Measurements from ENCODE around the gene SNX5. TPM values are rescaled to one million over a fixed set of nuclear protein-coding genes. Genes with fewer than 3 reads are reported as not detected.

SNX5 gene
- total and polyA plus RNA-seq, 2 of the 13 experiments (the other 11 are each of a cell fraction or from before 2014, with no cell fraction given) = 664 to 1,040 TPM

DNA sequence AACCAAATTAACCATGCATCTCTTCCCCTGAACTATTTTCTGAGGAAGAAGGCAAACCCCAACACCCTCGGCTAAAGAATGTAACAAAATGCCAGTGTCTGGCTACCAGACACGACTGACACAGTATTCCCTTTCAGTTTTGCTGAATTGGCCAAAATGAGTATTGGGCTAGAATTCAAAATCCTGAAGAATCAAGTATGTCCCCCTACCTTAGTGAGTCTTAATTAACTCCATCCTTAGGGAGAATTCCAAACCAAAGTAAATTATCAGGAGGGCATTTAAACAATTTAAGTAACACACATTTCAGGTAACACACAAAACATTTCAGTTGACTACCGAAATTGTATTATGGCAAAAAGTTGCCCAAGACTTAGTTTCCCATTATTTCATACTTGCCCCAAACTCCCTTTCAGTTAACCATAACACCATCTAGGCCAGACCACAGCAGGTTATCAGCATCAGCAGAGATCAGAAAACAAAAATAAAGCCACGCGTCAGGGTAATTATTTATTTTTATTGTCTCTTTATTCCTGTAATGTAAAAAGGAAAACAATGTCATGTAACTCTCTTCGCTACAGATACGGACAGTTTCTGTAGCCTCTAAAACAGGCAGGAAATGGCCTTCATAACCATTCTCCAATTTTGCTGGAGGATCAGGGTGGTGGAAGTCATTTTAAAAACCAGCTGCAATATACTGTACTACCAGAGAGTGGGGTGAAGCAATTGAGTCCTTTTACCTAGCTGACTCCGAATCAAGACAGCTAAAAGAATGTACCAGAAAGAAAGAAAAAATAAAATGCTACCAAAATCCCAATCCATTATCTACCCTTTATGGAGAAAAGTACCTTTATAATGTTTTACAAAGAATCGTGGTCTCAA lies 1.9 kb downstream of the SNX5 start (continued):
- TF ChIP-seq ZNF382 (CRISPR knock-in tag; IDR thresholded peaks at IDR 0.05; ENCODE audit: borderline replicate concordance) (no peak), ZNF354B (CRISPR knock-in tag; IDR thresholded peaks at IDR 0.05) (no peak), MED8 (CRISPR knock-in tag; IDR thresholded peaks at IDR 0.05; ENCODE audit: insufficient replicate concordance) (peak; percentile 31), NFE2L1 (CRISPR knock-in tag; IDR thresholded peaks at IDR 0.05; ENCODE audit: borderline replicate concordance) (no peak), ZNF431 (CRISPR knock-in tag; IDR thresholded peaks at IDR 0.05; ENCODE audit: borderline replicate concordance, low read depth) (no peak), LCORL (IDR thresholded peaks at IDR 0.05) (no peak), LCORL (CRISPR knock-in tag; IDR thresholded peaks at IDR 0.05) (0 out of 2 replicates have a peak, but pooled peaks have one; percentile 30), FOXA1 (IDR thresholded peaks at IDR 0.05) (no peak), FOXA1 (CRISPR knock-in tag; IDR thresholded peaks at IDR 0.05) (no peak), CHD2 (IDR thresholded peaks at IDR 0.05; ENCODE audit: low read depth, low read length) (no peak), HDAC6 (IDR thresholded peaks at IDR 0.05; ENCODE audit: low read depth, low read length) (no peak), RFXAP (CRISPR knock-in tag; IDR thresholded peaks at IDR 0.05; ENCODE audit: borderline replicate concordance) (no peak; the same call in 1 of the 2 replicates), TBX2 (CRISPR knock-in tag; IDR thresholded peaks at IDR 0.05; ENCODE audit: borderline replicate concordance) (no peak), ZNF446 (CRISPR knock-in tag; IDR thresholded peaks at IDR 0.05) (no peak), ZBTB20 (CRISPR knock-in tag; IDR thresholded peaks at IDR 0.05; ENCODE audit: borderline replicate concordance, low read depth) (no peak), XBP1 (CRISPR knock-in tag; IDR thresholded peaks at IDR 0.05) (no peak), SMC3 (IDR thresholded peaks at IDR 0.05; ENCODE audit: low read length) (peak; percentile 37), TOE1 (CRISPR knock-in tag; IDR thresholded peaks at IDR 0.05) (no peak), NPAS2 (CRISPR knock-in tag; IDR thresholded peaks at IDR 0.05; ENCODE audit: borderline replicate concordance) (no peak), TRIM24 (CRISPR knock-in tag; IDR thresholded peaks at IDR 0.05) (no peak), MLLT10 (CRISPR knock-in tag; IDR thresholded peaks at IDR 0.05) (peak; percentile 45; the same call in 1 of the 2 replicates), TEAD2 (CRISPR knock-in tag; IDR thresholded peaks at IDR 0.05) (no peak), ZNF350 (CRISPR knock-in tag; IDR thresholded peaks at IDR 0.05; ENCODE audit: borderline replicate concordance, low read depth) (no peak)
- TF ChIP-seq, protein P1, sequence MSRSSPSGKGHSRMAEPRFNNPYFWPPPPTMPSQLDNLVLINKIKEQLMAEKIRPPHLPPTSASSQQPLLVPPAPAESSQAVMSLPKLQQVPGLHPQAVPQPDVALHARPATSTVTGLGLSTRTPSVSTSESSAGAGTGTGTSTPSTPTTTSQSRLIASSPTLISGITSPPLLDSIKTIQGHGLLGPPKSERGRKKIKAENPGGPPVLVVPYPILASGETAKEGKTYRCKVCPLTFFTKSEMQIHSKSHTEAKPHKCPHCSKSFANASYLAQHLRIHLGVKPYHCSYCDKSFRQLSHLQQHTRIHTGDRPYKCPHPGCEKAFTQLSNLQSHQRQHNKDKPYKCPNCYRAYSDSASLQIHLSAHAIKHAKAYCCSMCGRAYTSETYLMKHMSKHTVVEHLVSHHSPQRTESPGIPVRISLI (CRISPR knock-in tag; IDR thresholded peaks at IDR 0.05; ENCODE audit: borderline replicate concordance) = no peak
- TF ChIP-seq, protein P2, sequence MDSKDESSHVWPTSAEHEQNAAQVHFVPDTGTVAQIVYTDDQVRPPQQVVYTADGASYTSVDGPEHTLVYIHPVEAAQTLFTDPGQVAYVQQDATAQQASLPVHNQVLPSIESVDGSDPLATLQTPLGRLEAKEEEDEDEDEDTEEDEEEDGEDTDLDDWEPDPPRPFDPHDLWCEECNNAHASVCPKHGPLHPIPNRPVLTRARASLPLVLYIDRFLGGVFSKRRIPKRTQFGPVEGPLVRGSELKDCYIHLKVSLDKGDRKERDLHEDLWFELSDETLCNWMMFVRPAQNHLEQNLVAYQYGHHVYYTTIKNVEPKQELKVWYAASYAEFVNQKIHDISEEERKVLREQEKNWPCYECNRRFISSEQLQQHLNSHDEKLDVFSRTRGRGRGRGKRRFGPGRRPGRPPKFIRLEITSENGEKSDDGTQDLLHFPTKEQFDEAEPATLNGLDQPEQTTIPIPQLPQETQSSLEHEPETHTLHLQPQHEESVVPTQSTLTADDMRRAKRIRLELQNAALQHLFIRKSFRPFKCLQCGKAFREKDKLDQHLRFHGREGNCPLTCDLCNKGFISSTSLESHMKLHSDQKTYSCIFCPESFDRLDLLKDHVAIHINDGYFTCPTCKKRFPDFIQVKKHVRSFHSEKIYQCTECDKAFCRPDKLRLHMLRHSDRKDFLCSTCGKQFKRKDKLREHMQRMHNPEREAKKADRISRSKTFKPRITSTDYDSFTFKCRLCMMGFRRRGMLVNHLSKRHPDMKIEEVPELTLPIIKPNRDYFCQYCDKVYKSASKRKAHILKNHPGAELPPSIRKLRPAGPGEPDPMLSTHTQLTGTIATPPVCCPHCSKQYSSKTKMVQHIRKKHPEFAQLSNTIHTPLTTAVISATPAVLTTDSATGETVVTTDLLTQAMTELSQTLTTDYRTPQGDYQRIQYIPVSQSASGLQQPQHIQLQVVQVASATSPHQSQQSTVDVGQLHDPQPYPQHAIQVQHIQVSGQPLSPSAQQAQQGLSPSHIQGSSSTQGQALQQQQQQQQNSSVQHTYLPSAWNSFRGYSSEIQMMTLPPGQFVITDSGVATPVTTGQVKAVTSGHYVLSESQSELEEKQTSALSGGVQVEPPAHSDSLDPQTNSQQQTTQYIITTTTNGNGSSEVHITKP (CRISPR knock-in tag; IDR thresholded peaks at IDR 0.05; ENCODE audit: low read depth) = no peak
- TF ChIP-seq, protein P3, sequence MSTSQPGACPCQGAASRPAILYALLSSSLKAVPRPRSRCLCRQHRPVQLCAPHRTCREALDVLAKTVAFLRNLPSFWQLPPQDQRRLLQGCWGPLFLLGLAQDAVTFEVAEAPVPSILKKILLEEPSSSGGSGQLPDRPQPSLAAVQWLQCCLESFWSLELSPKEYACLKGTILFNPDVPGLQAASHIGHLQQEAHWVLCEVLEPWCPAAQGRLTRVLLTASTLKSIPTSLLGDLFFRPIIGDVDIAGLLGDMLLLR (CRISPR knock-in tag; IDR thresholded peaks at IDR 0.05) = no peak
